HG03103 (cell line): ENCODE data around the gene CDC14A.
"Not testable (repeated sequence)": the region's sequence is repeated elsewhere in the genome, so short reads cannot be mapped to it uniquely, and the experiment has no call there.

ENCODE experiments used
- ATAC-seq: cut with Tn5 transposase; IDR thresholded peaks from one replicate; pipeline ENCODE4 v1.9.1; 2021; ENCODE audit warnings: low read depth; ENCODE audit not compliant: unreplicated experiment

Gene CDC14A

GRCh38 chr1:100360790-100361510 lies 8.6 kb downstream of the CDC14A start:
- ATAC-seq, result no peak

GRCh38 chr1:100361511-100362089 lies 9.3 kb downstream of the CDC14A start:
- no peak for ATAC-seq

GRCh38 chr1:100362821-100363466 lies 10.6 kb downstream of the CDC14A start:
- no peak for ATAC-seq

- no peak for ATAC-seq
Measured at GRCh38 chr1:100363831-100364230, 11.5 kb downstream of the CDC14A start.

GRCh38 chr1:100364697-100365096 lies 12.4 kb downstream of the CDC14A start:
- ATAC-seq, result no peak

GRCh38 chr1:100366209-100366525 lies 13.9 kb downstream of the CDC14A start:
- ATAC-seq, result no peak

- not testable (repeated sequence) for ATAC-seq
Measured at GRCh38 chr1:100369339-100369738, 17.0 kb downstream of the CDC14A start.

GRCh38 chr1:100373953-100374352 lies 21.6 kb downstream of the CDC14A start:
- ATAC-seq, result not testable (repeated sequence)

- ATAC-seq, result not testable (repeated sequence)
Measured at GRCh38 chr1:100376890-100377289, 24.6 kb downstream of the CDC14A start.

- peak; percentile 90 for ATAC-seq
Measured at GRCh38 chr1:100377590-100378361, 25.5 kb downstream of the CDC14A start.

- no peak for ATAC-seq
Measured at GRCh38 chr1:100378956-100379355, 26.6 kb downstream of the CDC14A start.

- no peak for ATAC-seq
Measured at GRCh38 chr1:100380635-100381034, 28.3 kb downstream of the CDC14A start.

- no peak for ATAC-seq
Measured at GRCh38 chr1:100382657-100383056, 30.4 kb downstream of the CDC14A start.

- no peak for ATAC-seq
Measured at GRCh38 chr1:100383743-100384405, 31.6 kb downstream of the CDC14A start.

GRCh38 chr1:100387209-100387608 lies 34.9 kb downstream of the CDC14A start:
- no peak for ATAC-seq

- no peak for ATAC-seq
Measured at GRCh38 chr1:100387657-100388350, 35.5 kb downstream of the CDC14A start.

GRCh38 chr1:100390531-100390930 lies 38.2 kb downstream of the CDC14A start:
- ATAC-seq, result no peak

GRCh38 chr1:100391675-100392074 lies 39.4 kb downstream of the CDC14A start:
- no peak for ATAC-seq

- ATAC-seq, result no peak
Measured at GRCh38 chr1:100392756-100393155, 40.5 kb downstream of the CDC14A start.

- ATAC-seq, result no peak
Measured at GRCh38 chr1:100394285-100394684, 42.0 kb downstream of the CDC14A start.
